ENCODE measurements around the gene PHRF1. TPM values are rescaled to one million over a fixed set of nuclear protein-coding genes. Genes with fewer than 3 reads are reported as not detected.

The PHRF1 gene
- total RNA-seq, 1 experiment from 2014 or later, result 43.9 TPM

DNA sequence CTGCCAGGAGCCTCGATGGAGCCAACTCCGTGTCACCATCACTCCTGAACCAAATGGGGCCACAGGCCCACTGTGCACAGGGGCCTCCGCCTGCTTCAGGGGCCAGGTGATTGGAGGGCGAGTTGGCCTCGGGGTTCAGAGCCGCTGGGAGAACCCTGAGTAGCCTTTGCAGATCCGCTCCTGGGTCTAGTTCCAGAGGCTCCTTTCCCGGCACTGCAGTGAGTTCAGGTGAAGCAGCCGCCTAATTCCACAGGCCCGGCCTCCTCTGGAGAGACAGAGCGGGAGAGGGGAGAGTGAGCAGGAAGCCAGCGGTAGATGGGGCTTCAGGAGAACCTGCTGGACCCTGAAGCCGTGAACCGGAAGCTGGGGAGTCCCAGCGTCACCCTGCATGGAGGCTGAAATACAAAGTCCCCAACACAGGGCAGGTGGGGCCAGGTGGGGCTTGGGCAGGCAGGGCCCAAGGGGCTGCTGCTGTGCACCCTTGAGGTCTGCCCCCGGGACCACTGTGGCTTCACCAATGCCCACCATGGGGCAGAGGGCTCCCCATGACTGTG, 83.3 kb downstream of the PHRF1 start:
- H3K9me3 Mint-ChIP-seq (ENCODE audit: unreplicated experiment), result no peaks in the 10 kb centered on the region
- Histone ChIP-seq H3K9me3 (no peaks in the 10 kb centered on the region; the same call in 1 of the 2 replicates), H3K4me1 (peaks cover 9% of the 10 kb centered on the region), H3K4me3 (ENCODE audit: low read depth, low read length) (no peak overlapping the region), H3K27me3 (replicated peaks; ENCODE audit: control insufficient read depth, insufficient read depth, low read length) (no peaks in the 10 kb centered on the region), H3K36me3 (ENCODE audit: control insufficient read depth, insufficient read depth, low read length) (peaks cover 3% of the 10 kb centered on the region)
- intact Hi-C loops (cut with micrococcal nuclease; ENCODE audit: unreplicated experiment), result no loop called here
- POLR2A ChIA-PET, result no interaction called here
- TF ChIP-seq, protein P1, sequence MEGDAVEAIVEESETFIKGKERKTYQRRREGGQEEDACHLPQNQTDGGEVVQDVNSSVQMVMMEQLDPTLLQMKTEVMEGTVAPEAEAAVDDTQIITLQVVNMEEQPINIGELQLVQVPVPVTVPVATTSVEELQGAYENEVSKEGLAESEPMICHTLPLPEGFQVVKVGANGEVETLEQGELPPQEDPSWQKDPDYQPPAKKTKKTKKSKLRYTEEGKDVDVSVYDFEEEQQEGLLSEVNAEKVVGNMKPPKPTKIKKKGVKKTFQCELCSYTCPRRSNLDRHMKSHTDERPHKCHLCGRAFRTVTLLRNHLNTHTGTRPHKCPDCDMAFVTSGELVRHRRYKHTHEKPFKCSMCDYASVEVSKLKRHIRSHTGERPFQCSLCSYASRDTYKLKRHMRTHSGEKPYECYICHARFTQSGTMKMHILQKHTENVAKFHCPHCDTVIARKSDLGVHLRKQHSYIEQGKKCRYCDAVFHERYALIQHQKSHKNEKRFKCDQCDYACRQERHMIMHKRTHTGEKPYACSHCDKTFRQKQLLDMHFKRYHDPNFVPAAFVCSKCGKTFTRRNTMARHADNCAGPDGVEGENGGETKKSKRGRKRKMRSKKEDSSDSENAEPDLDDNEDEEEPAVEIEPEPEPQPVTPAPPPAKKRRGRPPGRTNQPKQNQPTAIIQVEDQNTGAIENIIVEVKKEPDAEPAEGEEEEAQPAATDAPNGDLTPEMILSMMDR (IDR thresholded peaks at IDR 0.05; ENCODE audit: insufficient read depth in 1 of 2, low read depth in 1 of 2, low read length in 1 of 2, severe bottlenecking in 1 of 2, unreplicated experiment in 1 of 2), result no peak
- peaks cover 63% of the 10 kb centered on the region for H3K36me3 Mint-ChIP-seq (ENCODE audit: insufficient read depth, unreplicated experiment)
- H3K4me3 Mint-ChIP-seq (ENCODE audit: unreplicated experiment), result no peak overlapping the region
- no peak for DNase-seq
- no peak overlapping the region for H3K27ac Mint-ChIP-seq (ENCODE audit: unreplicated experiment)
- H3K4me1 Mint-ChIP-seq (ENCODE audit: low read depth, unreplicated experiment), result peaks cover 5% of the 10 kb centered on the region
- H3K27me3 Mint-ChIP-seq (ENCODE audit: insufficient read depth, unreplicated experiment), result no peaks in the 10 kb centered on the region
- no TSS peak for BruUV-seq (replicated peaks)
- CTCF ChIA-PET, result no interaction called here

DNA sequence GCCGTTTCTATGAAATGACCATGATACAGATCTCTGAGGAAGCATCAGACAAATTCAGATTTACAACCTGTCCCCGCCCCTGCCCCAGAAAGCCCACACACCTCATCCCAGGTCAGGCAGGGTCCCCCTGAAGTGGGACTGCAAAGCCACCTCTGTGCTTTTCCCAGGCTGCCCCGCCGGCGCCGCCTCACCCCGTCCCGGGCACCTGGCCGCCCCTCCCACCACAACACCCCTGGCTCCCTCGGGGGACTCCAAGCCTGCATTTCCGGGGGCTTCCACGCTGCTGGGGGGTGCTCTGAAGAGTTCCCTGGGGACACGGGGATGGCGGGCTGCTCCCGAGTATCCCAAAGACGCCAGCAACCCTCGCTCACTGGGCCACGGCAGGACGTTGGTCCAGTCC, 84.0 kb downstream of the PHRF1 start:
- no peak overlapping the region for H3K27ac Mint-ChIP-seq (ENCODE audit: unreplicated experiment)
- TF ChIP-seq, protein P1 (IDR thresholded peaks at IDR 0.05; ENCODE audit: insufficient read depth in 1 of 2, low read depth in 1 of 2, low read length in 1 of 2, severe bottlenecking in 1 of 2, unreplicated experiment in 1 of 2), result no peak
- Histone ChIP-seq H3K9me3 (no peaks in the 10 kb centered on the region), H3K4me3 (ENCODE audit: low read depth, low read length) (no peak overlapping the region), H3K27me3 (replicated peaks; ENCODE audit: control insufficient read depth, insufficient read depth, low read length) (no peaks in the 10 kb centered on the region), H3K36me3 (ENCODE audit: control insufficient read depth, insufficient read depth, low read length) (peaks cover 3% of the 10 kb centered on the region), H3K4me1 (peaks cover 2% of the 10 kb centered on the region)
- H3K27me3 Mint-ChIP-seq (ENCODE audit: insufficient read depth, unreplicated experiment), result no peaks in the 10 kb centered on the region
- peaks cover 57% of the 10 kb centered on the region for H3K36me3 Mint-ChIP-seq (ENCODE audit: insufficient read depth, unreplicated experiment)
- no TSS peak for BruUV-seq (replicated peaks)
- ChIA-PET POLR2A (no interaction called here), CTCF (no interaction called here)
- H3K4me3 Mint-ChIP-seq (ENCODE audit: unreplicated experiment), result no peak overlapping the region
- no peak for DNase-seq
- intact Hi-C loops (cut with micrococcal nuclease; ENCODE audit: unreplicated experiment), result no loop called here
- no peaks in the 10 kb centered on the region for H3K9me3 Mint-ChIP-seq (ENCODE audit: unreplicated experiment)
- peaks cover 5% of the 10 kb centered on the region for H3K4me1 Mint-ChIP-seq (ENCODE audit: low read depth, unreplicated experiment)

DNA sequence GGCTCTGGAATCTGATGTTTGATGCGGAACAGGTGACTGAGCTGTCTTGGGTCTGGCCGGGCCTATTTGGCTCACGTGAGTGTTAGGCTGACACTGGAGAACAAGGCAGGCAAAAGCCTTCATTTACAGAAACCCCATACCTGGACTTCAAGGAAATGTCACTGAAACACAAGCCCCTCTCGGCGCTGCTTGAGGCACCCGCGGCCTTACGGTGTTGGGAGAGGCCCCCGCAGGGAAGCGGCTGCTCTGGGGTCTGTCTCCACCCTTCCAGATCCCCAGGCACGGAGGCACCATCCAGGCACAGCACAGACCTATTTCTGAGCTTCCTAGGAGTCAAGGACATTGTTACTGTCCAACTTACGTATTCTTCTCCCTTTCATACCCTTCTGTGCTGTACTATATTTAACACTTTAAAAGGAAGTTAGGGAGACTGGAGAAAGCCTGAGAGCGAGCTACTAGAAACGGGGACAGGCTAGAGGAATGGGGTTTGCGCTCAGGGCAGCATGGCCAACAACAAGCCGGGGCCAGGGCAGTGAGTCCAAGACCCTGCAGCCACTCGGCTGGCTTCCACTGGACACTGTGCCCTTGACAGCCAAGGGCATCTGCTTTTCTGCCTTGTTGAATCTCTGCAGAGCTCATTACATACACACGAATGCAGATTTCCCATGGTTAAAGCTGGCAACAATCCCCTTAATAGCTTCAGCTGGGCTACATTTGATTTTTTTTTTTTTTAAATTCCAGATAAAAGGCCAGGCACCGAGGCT, 84.6 kb downstream of the PHRF1 start:
- Mint-ChIP-seq H3K27me3 (ENCODE audit: insufficient read depth, unreplicated experiment) (no peaks in the 10 kb centered on the region), H3K4me1 (ENCODE audit: low read depth, unreplicated experiment) (peaks cover 5% of the 10 kb centered on the region), H3K9me3 (ENCODE audit: unreplicated experiment) (no peaks in the 10 kb centered on the region), H3K36me3 (ENCODE audit: insufficient read depth, unreplicated experiment) (peaks cover 59% of the 10 kb centered on the region), H3K4me3 (ENCODE audit: unreplicated experiment) (no peak overlapping the region), H3K27ac (ENCODE audit: unreplicated experiment) (no peak overlapping the region)
- H3K27me3 ChIP-seq (replicated peaks; ENCODE audit: control insufficient read depth, insufficient read depth, low read length), result no peaks in the 10 kb centered on the region
- intact Hi-C loops (cut with micrococcal nuclease; ENCODE audit: unreplicated experiment), result no loop called here
- no peaks in the 10 kb centered on the region for H3K4me1 ChIP-seq
- DNase-seq, result no peak
- ChIA-PET CTCF (no interaction called here), POLR2A (no interaction called here)
- peaks cover 3% of the 10 kb centered on the region for H3K36me3 ChIP-seq (ENCODE audit: control insufficient read depth, insufficient read depth, low read length)
- no peaks in the 10 kb centered on the region for H3K9me3 ChIP-seq
- no peak overlapping the region for H3K4me3 ChIP-seq (ENCODE audit: low read depth, low read length)
- BruUV-seq (replicated peaks), result no TSS peak
- TF ChIP-seq, protein P1 (IDR thresholded peaks at IDR 0.05; ENCODE audit: insufficient read depth in 1 of 2, low read depth in 1 of 2, low read length in 1 of 2, severe bottlenecking in 1 of 2, unreplicated experiment in 1 of 2), result no peak

Small RNA genes within 50 kb of the gene (microRNA-seq; reads per million reads assigned to microRNA genes)
- 435 reads per million, percentile 81 among the genes with 10 or more reads in this experiment for gene MIR210

Other genes with a start within 250 kb of the PHRF1 start
- 30.7 and 35.6 TPM in 2 replicates for gene B4GALNT4, start 207.0 kb upstream of the PHRF1 start, total RNA-seq (2022)
- gene PKP3, start 182.3 kb upstream of the PHRF1 start, total RNA-seq (2022), result 143 and 149 TPM in 2 replicates
- gene SIGIRR, start 161.5 kb upstream of the PHRF1 start, total RNA-seq (2022), result 119 and 124 TPM in 2 replicates
- 85.5 and 92.6 TPM in 2 replicates for gene ANO9, start 134.5 kb upstream of the PHRF1 start, total RNA-seq (2022)
- gene PTDSS2, start 126.2 kb upstream of the PHRF1 start, total RNA-seq (2022), result 40.6 and 44.3 TPM in 2 replicates
- 134 and 136 TPM in 2 replicates for gene RNH1, start 69.2 kb upstream of the PHRF1 start, total RNA-seq (2022)
- gene HRAS, start 40.9 kb upstream of the PHRF1 start, total RNA-seq (2022), result 60.2 and 69.0 TPM in 2 replicates
- gene LRRC56, start 38.9 kb upstream of the PHRF1 start, total RNA-seq (2022), result 4.3 and 4.4 TPM in 2 replicates
- 11.9 and 13.8 TPM in 2 replicates for gene LMNTD2, start 15.7 kb upstream of the PHRF1 start, total RNA-seq (2022)
- gene RASSF7, start 15.5 kb upstream of the PHRF1 start, total RNA-seq (2022), result 61.1 and 65.5 TPM in 2 replicates
- 27.2 and 31.2 TPM in 2 replicates for gene IRF7, start 39.5 kb downstream of the PHRF1 start, total RNA-seq (2022)
- 30.2 and 42.0 TPM in 2 replicates for gene CDHR5, start 48.5 kb downstream of the PHRF1 start, total RNA-seq (2022)
- not detected in 2 replicates for gene SCT, start 50.7 kb downstream of the PHRF1 start, total RNA-seq (2022)
- 1.0 and 1.1 TPM in 2 replicates for gene DRD4, start 60.8 kb downstream of the PHRF1 start, total RNA-seq (2022)
- 50.6 and 56.6 TPM in 2 replicates for gene DEAF1, start 118.8 kb downstream of the PHRF1 start, total RNA-seq (2022)
- gene TMEM80, start 119.3 kb downstream of the PHRF1 start, total RNA-seq (2022), result 70.3 and 74.7 TPM in 2 replicates
- 203 and 224 TPM in 2 replicates for gene EPS8L2, start 129.8 kb downstream of the PHRF1 start, total RNA-seq (2022)
- 293 and 300 TPM in 2 replicates for gene TALDO1, start 171.0 kb downstream of the PHRF1 start, total RNA-seq (2022)
- 85.0 and 91.5 TPM in 2 replicates for gene GATD1, start 201.0 kb downstream of the PHRF1 start, total RNA-seq (2022)
- gene CEND1, start 213.6 kb downstream of the PHRF1 start, total RNA-seq (2022), result not detected in 2 replicates
- gene SLC25A22, start 221.8 kb downstream of the PHRF1 start, total RNA-seq (2022), result 31.8 and 37.6 TPM in 2 replicates
- gene PIDD1, start 228.8 kb downstream of the PHRF1 start, total RNA-seq (2022), result 21.3 and 25.3 TPM in 2 replicates
- gene RPLP2, start 233.5 kb downstream of the PHRF1 start, total RNA-seq (2022), result 2,622 and 2,843 TPM in 2 replicates
- gene PNPLA2, start 242.4 kb downstream of the PHRF1 start, total RNA-seq (2022), result 84.7 and 93.6 TPM in 2 replicates

Measured in Caco-2 (cell line).